ENCODE results near the gene NTHL1. TPM values are rescaled to one million over a fixed set of nuclear protein-coding genes. Genes with fewer than 3 reads are reported as not detected.

NTHL1 gene
- total and polyA plus RNA-seq, 9 of the 15 experiments (the other 6 are each of a cell fraction or from before 2014, with no cell fraction given), result 1.1 to 58.8 (median 17.6) TPM

DNA sequence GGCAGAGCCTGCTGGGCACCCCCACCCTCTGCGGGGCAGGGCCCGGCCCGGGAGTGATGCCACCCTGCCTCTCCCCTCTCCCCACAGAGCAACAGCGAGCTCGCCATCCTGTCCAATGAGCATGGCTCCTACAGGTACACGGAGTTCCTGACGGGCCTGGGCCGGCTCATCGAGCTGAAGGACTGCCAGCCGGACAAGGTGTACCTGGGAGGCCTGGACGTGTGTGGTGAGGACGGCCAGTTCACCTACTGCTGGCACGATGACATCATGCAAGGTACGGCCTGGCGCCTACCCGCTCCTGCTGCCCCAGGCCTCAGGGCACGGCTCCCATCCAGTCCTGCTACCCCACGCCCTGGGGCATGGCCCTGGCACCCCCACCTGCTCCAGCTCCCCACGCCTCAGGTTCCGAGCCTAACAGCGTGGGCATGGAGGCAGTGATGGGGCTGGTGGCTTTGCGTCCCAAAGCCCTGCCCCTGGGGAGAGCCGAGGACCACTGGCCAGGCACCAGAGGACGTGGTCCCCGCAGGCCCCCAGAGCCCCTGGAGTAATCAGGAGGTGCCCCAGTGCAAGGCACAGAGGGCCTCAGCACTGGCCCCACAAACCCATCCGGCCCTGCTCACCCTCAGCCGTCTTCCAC lies 38.6 kb upstream of the NTHL1 start:
- Histone ChIP-seq H3K27ac (ENCODE audit: extremely low read depth, low read depth, low read length) (no peak overlapping the region), H3K9ac (ENCODE audit: insufficient read depth in 1 of 2, low read depth in 2 of 2, low read length in 2 of 2) (no peak overlapping the region; a peak in 1 of 4 replicates), H3K27me3 (ENCODE audit: control insufficient read depth in 2 of 2, insufficient read depth in 2 of 2, low read length in 2 of 2) (no peaks in the 10 kb centered on the region), H2AFZ (ENCODE audit: low read depth, low read length) (no peak overlapping the region), H3K4me3 (no peak overlapping the region), H3K9me3 (replicated peaks; ENCODE audit: control insufficient read depth, insufficient read depth, low read depth, low read length) (no peaks in the 10 kb centered on the region), H3K4me2 (ENCODE audit: insufficient read depth, low read length) (no peak overlapping the region), H3K4me1 (replicated peaks in 1 of 2; ENCODE audit: control insufficient read depth in 2 of 2, insufficient read depth in 2 of 2, low read length in 2 of 2) (peaks cover 0 to 45% of the 10 kb centered on the region in 2 experiments; a peak in 2 of 5 replicates), H3K79me2 (ENCODE audit: control insufficient read depth, insufficient read depth, low read length) (no peaks in the 10 kb centered on the region), H3K36me3 (ENCODE audit: control insufficient read depth, insufficient read depth, low read length) (peaks cover 76% of the 10 kb centered on the region; the same call in 2 of the 3 replicates), H4K20me1 (replicated peaks; ENCODE audit: control insufficient read depth, insufficient read depth, low read length) (no peaks in the 10 kb centered on the region), H3K9me1 (ENCODE audit: control insufficient read depth, insufficient read depth, low read length) (no peaks in the 10 kb centered on the region)
- ATAC-seq (no peak), FAIRE-seq (no peak), DNase-seq (ENCODE audit: extremely low read depth in 1 of 4, low spot score in 3 of 4) (no peak)
- intact Hi-C loops (cut with micrococcal nuclease) (no loop called here), in situ Hi-C loops (cut with MboI) (loop anchor here (10.0 kb wide), 1 partner anchor 59 kb away; the partner anchor contains the start of gene RAB26)
- BruUV-seq (replicated peaks), result no TSS peak
- 93% methylated on average over 22 of the region's 27 CpGs for WGBS (ENCODE audit: insufficient coverage, low coverage, missing lambda C conversion rate)
- CTCF ChIA-PET (ENCODE audit: low intra/inter-chr PET ratio), result no interaction called here
- POLR2A ChIA-PET, result interaction anchor here (1.3 to 1.4 kb wide), 2 partner anchors 39 to 82 kb away, joined by 3 to 4 read pairs; partner anchors contain the start of genes NTHL1 and TSC2
- no peak for TF ChIP-seq ZFX (CRISPR knock-in tag; IDR thresholded peaks at IDR 0.05)
- TF ChIP-seq, protein P1, sequence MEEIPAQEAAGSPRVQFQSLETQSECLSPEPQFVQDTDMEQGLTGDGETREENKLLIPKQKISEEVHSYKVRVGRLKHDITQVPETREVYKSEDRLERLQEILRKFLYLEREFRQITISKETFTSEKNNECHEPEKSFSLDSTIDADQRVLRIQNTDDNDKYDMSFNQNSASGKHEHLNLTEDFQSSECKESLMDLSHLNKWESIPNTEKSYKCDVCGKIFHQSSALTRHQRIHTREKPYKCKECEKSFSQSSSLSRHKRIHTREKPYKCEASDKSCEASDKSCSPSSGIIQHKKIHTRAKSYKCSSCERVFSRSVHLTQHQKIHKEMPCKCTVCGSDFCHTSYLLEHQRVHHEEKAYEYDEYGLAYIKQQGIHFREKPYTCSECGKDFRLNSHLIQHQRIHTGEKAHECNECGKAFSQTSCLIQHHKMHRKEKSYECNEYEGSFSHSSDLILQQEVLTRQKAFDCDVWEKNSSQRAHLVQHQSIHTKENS (CRISPR knock-in tag; IDR thresholded peaks at IDR 0.05), result no peak
- peak; percentile 27 for TF ChIP-seq RBM22 (IDR thresholded peaks at IDR 0.05; ENCODE audit: low read depth, low read length, poor library complexity, severe bottlenecking)
- TF ChIP-seq PURB (CRISPR knock-in tag; IDR thresholded peaks at IDR 0.05; ENCODE audit: low read depth), result no peak
- no peak for TF ChIP-seq ARID2 (IDR thresholded peaks at IDR 0.05)
- 0 out of 2 replicates have a peak, but pooled peaks have one; percentile 15 for TF ChIP-seq HNRNPL (IDR thresholded peaks at IDR 0.05; ENCODE audit: low read depth, low read length)
- no peak for TF ChIP-seq STAT5B (CRISPR knock-in tag; IDR thresholded peaks at IDR 0.05)
- TF ChIP-seq ZBED1 (IDR thresholded peaks at IDR 0.05), result no peak
- no peak for TF ChIP-seq GABPB1 (CRISPR knock-in tag; IDR thresholded peaks at IDR 0.05)
- TF ChIP-seq YBX1 (IDR thresholded peaks at IDR 0.05), result no peak
- TF ChIP-seq, protein P2, sequence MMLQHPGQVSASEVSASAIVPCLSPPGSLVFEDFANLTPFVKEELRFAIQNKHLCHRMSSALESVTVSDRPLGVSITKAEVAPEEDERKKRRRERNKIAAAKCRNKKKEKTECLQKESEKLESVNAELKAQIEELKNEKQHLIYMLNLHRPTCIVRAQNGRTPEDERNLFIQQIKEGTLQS (IDR thresholded peaks at IDR 0.05), result no peak
- TF ChIP-seq, protein P2 (CRISPR knock-in tag; conservative IDR thresholded peaks at IDR 0.05), result no peak
- no peak for TF ChIP-seq BRCA1 (IDR thresholded peaks at IDR 0.05)
- TF ChIP-seq BRCA1 (CRISPR knock-in tag; IDR thresholded peaks at IDR 0.05), result no peak
- TF ChIP-seq GTF2A2 (tag; IDR thresholded peaks at IDR 0.05), result no peak
- no peak for TF ChIP-seq CREB1 (IDR thresholded peaks at IDR 0.05)
- no peak for TF ChIP-seq CREB1 (CRISPR knock-in tag; IDR thresholded peaks at IDR 0.05)
- no peak for TF ChIP-seq U2AF1 (optimal IDR thresholded peaks at IDR 0.05; ENCODE audit: low read depth, low read length)

Measured in K562 (cell line).